Measurements from ENCODE around the gene UROS.

- no peak for TF ChIP-seq POLR2AphosphoS5 (IDR thresholded peaks at IDR 0.05)
- no peak for TF ChIP-seq CTCF (IDR thresholded peaks at IDR 0.05)
- no peak for TF ChIP-seq POLR2A (IDR thresholded peaks at IDR 0.05)
These were observed 26.4 kb upstream of the UROS start for GRCh38 chr10:125849448-125849847.

Measured in breast epithelium (tissue), 3 donors.